ENCODE results near the gene ADCY4.
A peak's percentile ranks its signal among the peaks of the same experiment; 100 is the strongest.
"Not testable (repeated sequence)": the region's sequence is repeated elsewhere in the genome, so short reads cannot be mapped to it uniquely, and the experiment has no call there.

The ADCY4 gene

DNA sequence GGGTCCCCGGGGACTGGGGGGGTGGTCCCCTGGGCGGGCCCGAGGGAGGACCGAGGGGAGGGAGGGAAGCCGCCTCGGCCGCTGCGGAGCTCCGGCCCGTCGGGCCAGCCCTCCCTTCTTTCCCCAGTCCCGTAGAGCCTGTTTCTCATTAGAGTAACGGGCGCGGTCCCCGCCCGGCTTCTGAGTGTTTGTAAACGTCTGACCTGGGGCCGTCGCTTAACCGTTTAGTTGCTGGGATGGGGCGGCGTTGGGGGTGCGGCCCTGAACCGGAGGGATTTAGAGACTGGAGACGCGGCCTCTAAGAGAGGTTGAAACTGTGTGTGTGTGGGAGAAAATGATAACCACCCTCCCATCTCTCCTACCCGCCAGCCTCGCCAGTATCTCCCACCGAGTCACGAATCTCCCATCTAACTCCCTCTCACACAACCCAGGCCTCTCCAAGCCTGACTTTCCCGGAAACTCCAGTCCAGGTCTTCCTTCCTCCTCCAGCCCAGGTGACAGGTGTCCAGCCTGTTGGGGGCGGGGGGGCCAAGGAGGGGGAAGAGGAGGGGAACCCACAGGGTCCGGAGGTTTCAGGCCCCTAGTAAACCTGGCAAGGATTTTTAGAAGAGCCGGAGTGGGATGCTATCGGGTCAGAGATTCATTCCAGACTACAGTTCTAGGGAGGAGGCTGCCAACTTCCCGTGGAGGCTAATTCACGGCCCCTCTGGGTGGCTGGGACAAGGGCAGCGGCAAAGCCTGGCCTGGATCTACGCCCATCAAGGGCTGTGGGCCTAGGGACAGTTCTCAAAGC is 32.0 kb upstream of the ADCY4 start:
- peak; percentile 98 for DNase-seq

DNA sequence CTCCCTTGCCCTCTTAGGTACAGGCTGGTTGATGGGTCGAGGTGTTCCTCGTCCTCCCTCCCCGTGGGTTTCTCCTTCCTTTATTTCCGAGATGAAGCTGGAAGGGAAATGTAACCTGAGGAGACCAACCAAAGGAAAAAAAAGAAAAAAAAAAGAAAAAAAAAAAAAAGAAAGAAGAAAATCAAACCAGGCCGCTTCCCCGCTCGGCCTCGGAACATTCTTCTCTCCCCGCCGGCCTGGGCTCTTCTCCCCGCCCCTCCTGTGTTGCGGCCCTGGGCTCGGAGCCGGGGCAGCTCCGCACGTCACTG is 31.5 kb upstream of the ADCY4 start:
- no peak for DNase-seq

DNA sequence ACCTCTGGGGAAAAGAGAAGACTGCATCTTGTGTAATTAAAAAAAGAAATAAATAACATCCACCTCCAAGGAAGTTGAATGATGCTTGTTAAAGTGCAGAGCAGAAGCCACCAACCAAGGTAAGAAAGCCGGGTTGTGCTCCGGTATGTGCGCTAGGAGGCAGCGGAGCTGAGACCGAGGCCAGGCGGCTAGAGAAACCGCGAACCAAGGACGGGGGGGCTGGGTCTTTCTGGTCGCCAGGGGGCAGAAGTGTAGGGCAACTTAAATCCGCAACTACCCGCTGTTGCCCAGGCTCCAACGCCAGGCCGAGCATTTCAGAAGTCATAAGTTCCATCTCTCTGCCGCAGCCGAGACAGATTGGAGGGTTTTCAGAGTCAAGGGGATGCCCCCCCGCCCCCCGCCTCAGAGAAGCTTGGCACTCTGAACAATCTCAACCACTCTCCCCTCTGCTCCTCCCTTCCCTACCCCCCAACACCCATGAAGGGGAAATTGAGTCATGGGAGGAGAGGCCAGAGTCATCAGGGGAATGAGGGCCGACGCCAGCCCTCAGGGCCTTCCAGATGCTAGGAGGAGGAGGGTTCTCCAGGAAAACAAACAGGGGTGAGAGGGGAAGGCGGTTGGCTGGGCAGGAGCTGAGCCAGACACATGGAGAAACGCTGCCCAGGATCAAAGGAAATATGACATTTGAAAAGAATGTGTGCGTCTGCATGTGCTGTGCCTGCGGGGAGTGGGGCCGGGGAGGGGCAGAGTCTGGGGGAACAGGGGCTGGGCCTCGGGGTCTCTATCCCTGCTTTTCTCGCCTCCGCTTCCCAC is 30.9 kb upstream of the ADCY4 start:
- DNase-seq = peak; percentile 58

DNA sequence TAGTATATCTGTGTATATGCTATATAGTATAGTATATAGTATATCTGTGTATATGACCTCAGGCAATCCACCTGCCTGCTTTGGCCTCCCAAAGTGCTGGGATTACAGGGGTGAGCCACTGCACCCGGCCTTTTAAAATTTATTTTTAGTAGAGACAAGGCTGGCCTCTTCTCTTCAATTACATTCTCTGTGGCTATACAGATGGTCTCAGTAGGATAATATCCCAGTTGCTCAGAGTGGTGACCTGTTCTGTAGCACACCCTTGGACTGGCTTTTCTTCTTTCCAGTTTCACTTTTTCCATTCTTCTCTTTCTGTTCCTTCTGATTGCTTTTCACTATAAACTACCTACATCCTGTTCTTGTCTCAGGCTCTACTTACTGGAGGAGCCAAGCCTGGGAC is 30.0 kb upstream of the ADCY4 start:
- DNase-seq = no peak

DNA sequence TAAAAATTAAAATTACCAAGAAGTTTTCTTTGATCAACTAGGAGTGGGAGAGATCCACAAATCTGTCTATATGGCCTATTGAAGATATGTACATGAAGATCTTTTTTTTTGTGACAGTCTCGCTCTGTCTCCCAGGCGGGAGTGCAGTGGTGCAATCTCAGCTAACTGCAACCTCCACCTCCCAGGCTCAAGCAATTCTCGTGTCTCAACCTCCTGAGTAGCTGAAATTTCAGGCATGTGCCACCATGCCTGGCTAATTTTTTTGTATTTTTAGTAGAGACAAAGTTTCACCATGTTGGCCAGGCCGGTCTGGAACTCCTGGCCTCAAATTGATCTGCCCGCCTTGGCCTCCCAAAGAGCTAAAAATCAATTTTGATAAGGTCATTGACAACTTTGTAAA is 28.5 kb upstream of the ADCY4 start:
- no peak for DNase-seq

DNA sequence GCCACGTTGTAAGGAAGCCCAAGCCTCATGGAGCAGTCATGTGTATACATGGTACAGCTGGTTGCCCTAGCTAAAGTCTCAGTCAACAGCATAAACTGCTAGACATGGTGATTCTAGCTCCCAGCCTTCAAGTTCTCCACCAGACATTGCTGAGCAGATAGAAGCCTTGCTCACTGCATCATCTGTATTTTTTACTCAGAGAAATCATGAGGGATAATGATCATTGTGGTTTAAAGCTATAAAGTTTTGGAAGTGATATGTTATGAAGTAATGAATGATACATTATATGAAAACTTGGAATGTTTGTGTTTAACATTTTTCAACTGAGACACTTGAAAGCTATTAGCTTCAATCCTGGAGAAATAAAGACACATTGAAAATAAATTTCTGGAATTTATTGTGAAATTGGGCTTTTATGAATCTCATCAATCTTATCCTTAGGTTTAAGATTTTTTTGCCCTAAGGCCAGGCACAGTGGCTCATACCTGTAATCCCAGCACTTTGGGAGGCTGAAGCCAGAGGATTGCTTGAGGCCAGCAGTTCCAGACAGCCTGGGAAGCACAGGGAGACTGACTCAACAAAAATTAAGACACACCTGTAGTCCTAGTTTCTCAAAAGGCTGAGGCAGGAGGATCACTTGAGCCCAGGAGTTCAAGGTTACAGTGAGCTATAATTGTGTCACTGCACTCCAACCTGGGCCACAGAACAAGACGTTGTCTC is 27.5 kb upstream of the ADCY4 start:
- DNase-seq = no peak

DNA sequence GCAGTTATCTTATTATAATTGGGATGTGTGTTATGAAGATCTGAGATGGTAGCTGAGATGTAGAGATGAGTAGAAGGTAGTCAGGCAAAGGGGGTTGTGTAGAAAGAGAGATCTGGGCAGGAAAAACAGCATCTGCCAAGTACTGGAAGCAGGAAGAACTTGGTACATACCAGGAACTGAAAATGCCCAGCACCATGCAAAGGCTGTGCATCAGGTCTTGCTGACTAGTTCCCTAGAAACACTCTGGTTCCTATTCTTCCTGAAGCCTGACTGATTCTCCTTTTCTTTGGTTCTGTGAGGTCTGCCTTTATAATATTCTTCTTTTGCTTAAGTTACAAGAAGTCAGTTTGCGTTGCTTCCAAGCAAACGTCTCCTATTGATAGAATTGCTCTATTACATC is 26.5 kb upstream of the ADCY4 start:
- DNase-seq = no peak

DNA sequence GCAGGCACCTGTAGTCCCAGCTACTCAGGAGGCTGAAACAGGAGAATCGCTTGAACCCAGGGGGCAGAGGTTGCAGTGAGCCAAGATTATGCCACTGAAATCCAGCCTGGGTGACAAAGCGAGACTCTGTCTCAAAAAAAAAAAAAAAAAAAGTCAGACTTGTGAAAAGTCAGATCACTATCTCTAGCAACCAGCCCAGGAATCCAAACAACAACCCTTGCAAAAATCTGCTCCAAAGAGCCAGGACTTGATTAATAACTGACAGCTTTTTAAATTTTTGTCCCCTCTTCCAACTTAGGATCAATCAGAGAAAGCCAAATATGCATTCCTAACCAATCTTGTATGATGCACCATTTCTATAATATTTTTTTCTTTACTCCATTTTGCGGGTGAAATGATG is 25.4 kb upstream of the ADCY4 start:
- no peak for DNase-seq

DNA sequence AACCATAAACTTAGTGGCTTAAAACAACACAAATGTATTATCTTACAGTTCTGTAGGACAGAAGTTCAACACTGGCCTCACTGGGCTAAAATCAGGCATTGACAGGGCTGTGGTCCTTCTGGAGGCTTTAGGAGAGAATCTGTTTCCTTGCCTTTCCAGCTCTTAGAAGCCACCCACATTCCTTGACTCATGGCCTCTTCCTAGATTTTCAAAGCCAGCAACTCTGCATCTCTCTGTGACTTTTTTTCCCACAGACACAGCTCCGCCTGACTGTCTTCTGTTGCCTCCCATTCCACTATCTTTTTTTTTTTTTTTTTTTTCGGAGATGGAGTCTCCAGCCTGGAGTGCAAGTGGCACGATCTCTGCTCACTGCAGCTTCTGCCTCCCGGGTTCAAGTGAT is 21.3 kb upstream of the ADCY4 start:
- no peak for DNase-seq

DNA sequence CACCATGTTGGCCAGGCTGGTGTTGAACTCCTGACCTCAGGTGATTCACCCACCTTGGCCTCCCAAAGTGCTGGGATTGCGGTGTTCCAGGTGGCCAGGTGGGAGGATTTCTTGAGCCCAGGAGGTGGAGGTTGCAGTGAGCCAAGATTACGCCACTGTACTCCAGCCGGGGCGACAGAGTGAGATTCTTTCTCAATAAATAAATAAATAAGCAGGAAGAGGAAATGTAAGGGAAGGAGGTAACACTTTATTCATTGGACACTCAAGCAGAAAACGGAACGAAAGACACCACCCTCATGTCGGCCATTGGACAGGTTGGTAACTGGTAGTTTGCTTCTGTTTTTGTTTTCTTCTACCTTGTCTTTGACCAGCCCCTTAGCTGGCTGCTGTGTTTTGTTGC is 20.1 kb upstream of the ADCY4 start:
- DNase-seq = no peak

DNA sequence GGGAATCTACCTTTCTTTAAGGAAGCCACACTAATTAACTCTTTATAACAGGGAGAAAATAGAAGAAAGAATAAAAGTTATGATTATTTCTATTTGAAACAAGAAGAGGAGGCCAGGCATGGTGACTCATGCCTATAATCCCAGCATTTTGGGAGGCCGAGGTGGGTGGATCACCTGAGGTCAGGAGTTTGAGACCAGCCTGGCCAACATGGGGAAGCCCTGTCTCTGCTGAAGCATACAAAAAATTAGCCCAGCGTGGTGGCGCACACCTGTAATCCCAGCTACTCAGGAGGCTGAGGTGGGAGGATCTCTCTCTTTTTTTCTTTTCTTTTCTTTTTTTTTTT is 19.6 kb upstream of the ADCY4 start:
- not testable (repeated sequence) for DNase-seq

DNA sequence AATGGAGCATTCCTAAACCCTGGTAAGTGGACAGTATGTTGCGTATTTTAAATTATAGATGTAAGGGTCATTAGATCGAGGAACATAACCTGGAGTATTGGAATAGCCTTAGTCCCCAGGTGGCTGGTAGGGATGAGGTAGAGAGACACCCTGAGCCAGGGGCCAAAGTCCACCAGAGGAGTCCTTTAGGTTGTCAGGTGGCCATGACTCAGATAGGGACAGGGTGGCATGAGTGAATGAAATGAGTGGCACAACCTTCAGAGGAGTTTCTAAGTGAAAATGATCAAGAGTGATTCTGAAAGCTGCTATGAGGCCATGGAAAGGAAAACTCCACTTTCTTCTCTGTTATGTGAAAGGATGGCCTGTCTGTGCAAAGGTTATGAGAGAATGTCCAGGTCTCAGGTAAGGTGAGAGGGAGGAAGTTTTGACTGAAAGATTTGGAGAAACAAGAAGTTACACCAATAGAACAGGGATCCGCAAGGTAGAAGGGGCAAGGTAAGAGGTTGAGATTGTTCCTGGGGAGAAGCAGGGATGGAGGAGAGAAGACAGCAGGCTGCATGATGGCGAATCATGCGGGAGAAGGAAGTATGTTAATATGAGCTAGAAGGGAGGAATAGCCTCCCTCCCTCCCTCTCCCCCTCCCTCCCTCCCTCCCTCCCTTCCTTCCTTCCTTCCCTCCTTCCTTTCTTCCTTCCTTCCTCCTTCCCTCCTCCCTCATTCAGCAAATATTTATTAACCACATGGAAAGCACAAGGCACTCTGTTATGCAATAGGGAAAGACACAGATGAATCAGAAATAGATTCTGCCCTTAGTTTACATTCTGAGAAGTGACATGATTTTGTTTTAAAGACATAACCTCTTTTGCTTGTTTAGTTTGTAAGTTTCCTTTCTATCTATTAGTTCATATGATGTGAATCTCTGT is 18.9 kb upstream of the ADCY4 start:
- DNase-seq = no peak

DNA sequence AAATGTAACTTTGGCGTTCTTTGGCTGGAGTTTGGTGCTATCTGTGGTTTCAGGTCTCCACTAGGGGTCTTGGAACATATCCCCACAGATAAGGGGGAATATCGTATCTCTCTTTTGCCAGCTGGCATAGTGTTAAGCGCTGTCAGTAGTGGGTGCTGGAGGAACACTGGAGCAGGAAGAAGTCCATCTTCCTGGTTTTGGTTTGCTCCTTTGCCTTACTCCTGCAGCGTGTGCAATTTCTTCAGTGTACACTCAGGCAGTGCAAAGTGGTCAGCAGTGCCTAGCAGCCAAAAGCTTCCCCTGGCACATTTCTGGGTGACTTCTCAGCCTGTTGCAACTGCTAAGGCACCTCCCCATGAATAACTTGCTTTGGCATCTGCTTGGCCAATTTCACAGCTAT is 16.6 kb upstream of the ADCY4 start:
- no peak for DNase-seq

DNA sequence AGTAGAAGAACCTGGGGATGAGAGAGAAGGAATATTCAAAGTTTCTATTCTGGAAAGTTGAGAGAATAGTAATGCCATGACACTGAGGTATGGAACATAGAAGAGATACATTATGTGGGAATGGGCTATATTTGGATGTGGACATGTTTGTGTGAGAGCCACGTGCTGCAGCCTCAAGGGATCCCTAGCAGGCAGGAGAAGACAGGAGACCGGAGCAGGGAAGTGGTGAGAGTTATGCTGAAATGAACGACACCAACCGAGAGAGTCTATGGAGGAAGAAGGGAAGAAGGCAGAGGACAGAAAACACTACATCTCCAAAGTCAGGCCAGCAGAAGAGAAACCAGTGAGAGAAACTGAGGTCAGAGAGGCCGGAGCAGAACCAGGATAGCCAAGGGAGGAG is 14.9 kb upstream of the ADCY4 start:
- no peak for DNase-seq

DNA sequence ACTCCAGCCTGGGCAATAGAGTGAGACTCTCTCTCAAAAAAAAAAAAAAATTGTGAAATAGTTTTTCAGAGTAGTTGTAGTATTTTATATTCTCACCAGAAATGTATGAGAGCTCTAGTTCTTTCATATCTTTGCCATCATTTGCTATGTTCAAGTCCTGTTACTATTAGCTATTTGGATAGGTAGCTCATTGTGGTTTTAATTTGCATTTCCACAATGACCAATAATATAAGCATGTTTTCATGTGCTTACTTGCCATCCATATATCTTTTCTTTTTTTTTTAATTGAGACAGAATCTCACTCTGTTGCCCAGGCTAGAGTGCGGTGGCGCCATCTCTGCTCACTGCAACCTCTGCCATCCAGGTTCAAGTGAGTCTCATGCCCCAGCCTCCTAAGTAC is 13.3 kb upstream of the ADCY4 start:
- no peak for DNase-seq

DNA sequence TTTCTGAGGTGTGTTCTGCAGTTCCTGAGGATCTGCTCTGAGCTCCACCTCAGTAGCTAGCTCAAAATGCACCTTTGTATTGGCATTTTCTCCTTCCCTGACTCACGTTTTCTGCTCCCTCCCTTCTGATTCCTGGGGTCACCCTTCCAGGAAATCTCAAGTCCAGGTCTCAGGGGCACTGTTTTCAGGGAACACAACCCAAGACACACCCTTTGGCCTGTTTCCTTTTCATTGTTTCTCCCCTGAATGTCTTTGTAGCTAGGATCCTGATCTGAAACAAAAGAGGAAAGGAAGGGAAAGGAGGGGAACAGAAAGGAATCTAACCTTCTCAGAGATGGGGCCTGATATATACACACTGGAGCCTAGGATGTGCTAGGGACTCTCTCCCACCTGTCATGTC is 12.3 kb upstream of the ADCY4 start:
- DNase-seq = no peak

DNA sequence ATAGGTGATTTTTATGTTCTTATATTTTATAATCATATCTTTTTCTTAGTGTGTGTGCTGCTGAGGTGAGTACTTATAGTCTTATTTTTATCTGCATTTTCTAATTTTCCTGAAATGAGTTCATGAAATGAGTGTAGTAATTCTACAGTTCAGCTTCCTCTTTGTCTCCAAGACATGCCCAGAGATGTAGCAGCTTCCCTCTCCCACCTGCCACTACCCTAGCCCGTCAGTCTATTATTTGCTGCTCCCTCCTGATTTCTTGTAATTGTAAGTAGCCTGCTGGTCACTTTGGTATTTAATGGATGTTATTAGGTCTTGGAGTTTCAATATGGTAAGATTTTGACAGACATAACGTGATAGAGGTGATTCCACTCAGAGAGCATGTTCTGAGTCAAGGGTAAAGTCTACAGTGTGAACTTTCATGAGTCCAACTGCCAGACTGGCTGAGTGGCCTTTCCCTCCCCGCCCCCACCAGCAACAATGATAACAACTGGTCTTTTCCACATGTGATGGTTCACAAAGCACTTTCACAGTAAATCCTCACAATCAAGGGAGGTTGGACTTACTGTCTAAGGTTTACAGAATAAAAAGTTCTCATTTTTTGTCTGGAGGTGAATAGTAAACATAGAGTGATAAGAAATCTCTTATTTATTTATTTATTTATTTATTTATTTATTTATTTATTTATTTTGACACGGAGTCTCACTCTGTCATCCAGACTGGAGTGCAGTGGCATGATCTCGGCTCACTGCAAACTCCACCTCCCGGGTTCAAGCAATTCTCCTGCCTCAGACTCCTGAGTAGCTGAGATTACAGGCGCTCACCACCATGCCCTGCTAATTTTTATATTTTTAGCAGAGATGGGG is 9.2 kb upstream of the ADCY4 start:
- no peak for DNase-seq

DNA sequence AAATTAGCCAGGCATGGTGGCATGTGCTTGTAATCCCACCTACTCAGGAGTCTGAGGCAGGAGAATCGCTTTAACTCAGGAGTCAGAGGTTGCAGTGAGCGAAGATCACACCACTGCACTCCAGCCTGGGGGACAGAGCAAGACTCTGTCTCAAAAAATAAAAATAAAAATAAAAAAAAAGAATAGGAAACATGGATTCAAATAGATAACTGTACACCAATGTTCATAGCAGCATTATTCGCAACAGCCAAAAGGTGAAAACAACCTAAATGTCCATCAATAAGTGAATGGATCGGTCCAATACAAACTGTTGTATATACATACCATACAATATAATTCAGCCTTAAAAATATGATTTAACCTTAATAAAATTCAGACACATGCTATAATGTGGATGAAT is 8.0 kb upstream of the ADCY4 start:
- DNase-seq = no peak

DNA sequence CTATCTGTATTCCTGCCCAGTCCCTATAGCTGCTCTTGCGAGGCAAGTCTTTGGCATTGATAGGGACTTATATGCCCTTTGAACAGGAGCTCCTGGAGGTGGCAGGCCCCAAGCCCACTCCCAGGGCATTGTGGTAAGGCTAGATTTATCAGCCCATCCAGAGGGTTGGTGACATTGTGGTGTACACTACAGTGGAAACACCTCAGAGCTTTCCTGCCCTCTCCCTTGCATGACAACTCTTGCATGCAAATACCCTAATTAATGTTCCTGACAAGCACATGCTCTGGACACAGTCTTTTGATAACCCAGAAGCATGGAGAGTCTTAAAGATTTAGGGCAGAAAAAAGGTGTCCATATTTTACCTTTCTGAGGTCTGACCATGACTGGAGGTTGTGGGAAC is 5.7 kb upstream of the ADCY4 start:
- no peak for DNase-seq

DNA sequence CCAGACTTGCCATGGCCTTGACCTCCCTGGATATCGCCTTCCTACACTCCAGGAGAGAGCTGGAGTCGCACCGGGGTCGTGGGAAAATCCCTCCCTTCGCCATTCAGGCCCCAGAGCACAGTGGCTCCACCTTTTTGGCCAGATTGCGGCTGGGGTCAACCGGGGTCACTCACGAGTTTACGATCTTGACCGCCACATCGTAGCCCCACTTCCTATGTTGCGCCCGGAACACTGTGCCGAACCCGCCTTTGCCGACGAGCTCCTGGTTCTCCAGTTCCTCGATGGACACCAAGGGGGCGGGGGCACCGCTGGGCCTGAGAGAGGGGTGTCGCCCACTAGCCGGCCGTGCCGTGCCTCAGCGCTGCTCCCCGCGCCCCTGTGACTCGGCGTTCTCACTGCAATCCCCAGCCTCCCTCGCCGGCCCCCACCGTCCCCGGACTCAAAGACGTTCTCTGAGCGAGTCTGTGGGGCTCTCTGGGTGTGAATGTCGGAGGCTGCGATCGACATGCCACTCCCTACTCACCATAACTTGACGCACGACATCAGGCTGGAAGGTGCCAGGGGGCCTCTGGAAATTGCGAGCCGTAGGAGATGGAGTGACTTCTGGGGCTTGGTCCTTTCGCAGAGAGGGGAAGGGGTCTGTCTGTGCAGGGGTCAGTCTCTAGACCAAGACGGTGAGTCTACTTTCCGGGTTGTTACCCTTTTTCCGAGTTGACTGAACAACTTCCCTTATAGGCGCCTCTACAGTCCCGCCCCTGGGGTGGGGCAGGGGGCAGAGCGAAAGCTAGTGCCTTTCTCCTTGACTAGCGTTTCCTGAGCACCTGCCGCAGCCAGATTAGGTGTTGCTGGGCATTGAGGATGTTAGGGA is 4.6 kb upstream of the ADCY4 start, which contains the start of gene RIPK3:
Gene RIPK3 (minus strand): TSS at position 708 of the 868 bp plus-strand sequence. CDS start 165 bp downstream, at position 543.
- DNase-seq = no peak

DNA sequence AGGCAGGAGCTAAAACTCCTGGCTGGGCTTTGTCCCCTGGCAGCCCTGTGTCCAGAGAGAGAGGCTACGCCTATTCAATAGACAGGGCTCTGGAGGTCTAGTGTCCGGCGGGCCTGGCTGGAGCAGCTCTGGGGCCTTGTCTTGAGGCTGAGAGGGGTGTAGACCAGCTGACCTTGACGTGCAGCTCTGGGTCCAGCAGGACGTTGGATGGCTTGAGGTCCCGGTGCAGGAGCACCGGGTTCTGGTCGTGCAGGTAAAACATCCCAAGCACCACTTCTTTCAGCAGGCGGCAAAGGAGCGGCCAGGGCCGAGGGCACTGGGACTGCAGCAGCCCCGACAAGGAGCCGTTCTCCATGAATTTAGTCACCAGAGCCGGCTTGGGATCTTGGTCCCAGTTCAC is 4.0 kb upstream of the ADCY4 start:
- DNase-seq = no peak
